ENCODE data around the gene PRR9. TPM values are rescaled to one million over a fixed set of nuclear protein-coding genes. Genes with fewer than 3 reads are reported as not detected.
A peak's percentile ranks its signal among the peaks of the same experiment; 100 is the strongest.

Gene PRR9
- total and polyA plus RNA-seq, 12 donors = not detected

DNA sequence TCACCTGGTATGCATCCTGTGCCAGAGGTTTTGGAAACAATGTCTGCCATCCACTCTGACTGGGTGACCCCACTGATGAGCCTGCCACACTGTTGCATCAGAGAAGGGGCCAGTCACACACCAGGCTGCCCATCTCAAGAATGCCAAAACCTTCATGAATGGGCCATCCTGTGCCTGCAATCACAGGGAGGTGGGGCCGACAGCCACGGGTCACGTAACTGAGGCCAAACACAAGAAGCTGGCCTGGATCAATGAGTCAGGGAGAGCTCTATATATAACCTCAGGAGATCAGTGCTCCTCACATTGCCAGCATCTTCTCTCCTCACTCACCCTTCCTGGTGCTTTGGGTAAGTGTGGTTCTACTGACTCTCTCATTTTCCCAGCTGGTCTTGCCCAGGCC, 42.0 kb downstream of the PRR9 start, which contains the start of gene LORICRIN:
Gene LORICRIN, plus strand, starts transcription at position 301 of the 400 bp plus-strand sequence. CDS start 1,263 bp downstream, outside the sequence.
- H3K4me3 ChIP-seq = no peak within 1 kb of the TSS
- TF ChIP-seq POLR2A (IDR thresholded peaks at IDR 0.05) = no peak
- TF ChIP-seq, protein P1, sequence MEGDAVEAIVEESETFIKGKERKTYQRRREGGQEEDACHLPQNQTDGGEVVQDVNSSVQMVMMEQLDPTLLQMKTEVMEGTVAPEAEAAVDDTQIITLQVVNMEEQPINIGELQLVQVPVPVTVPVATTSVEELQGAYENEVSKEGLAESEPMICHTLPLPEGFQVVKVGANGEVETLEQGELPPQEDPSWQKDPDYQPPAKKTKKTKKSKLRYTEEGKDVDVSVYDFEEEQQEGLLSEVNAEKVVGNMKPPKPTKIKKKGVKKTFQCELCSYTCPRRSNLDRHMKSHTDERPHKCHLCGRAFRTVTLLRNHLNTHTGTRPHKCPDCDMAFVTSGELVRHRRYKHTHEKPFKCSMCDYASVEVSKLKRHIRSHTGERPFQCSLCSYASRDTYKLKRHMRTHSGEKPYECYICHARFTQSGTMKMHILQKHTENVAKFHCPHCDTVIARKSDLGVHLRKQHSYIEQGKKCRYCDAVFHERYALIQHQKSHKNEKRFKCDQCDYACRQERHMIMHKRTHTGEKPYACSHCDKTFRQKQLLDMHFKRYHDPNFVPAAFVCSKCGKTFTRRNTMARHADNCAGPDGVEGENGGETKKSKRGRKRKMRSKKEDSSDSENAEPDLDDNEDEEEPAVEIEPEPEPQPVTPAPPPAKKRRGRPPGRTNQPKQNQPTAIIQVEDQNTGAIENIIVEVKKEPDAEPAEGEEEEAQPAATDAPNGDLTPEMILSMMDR (IDR thresholded peaks at IDR 0.05) = no peak
- no peaks in the 10 kb centered on the region for H3K9me3 ChIP-seq (replicated peaks in 1 of 3)
- H3K4me1 ChIP-seq (replicated peaks in 1 of 2) = peaks cover 6 to 11% of the 10 kb centered on the region in 2 donors
- no peak within 1 kb of the TSS for H3K27ac ChIP-seq
- H3K27me3 ChIP-seq = peaks cover 28% of the 10 kb centered on the region
- no peaks in the 10 kb centered on the region for H3K36me3 ChIP-seq (replicated peaks in 1 of 2)
- 89 to 94% (median 93%) methylated on average over 3 of the region's 3 CpGs for WGBS, 4 donors
- intact Hi-C loops (cut with DNase I) = no loop called here
- no peak for DNase-seq

DNA sequence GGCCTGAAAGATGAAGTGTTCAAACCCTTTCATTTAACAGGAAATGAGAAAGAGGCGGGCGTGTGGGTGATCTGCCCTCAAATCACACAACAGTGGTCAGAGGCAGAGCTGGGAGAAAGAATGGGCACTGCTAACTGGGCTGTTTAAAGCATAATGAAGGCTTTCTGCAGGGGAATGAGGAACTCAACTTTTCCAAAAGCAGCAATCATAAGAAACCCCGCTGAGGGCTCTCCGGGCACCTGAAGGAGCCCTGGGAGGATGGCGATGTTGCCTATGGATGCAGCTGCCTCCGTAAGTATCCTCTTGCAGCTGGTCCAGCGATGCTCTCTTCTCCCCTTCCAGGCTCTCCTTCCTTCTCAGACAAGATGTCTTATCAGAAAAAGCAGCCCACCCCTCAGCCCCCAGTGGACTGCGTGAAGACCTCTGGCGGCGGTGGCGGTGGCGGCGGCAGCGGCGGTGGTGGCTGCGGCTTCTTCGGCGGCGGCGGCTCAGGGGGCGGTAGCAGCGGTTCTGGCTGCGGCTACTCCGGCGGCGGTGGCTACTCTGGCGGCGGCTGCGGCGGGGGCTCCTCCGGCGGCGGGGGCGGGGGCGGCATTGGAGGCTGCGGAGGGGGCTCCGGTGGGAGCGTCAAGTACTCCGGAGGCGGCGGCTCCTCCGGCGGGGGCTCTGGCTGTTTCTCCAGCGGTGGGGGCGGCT, 43.3 kb downstream of the PRR9 start:
- H3K9me3 ChIP-seq (replicated peaks in 1 of 3) = no peaks in the 10 kb centered on the region
- no peak overlapping the region for H3K27ac ChIP-seq

DNA sequence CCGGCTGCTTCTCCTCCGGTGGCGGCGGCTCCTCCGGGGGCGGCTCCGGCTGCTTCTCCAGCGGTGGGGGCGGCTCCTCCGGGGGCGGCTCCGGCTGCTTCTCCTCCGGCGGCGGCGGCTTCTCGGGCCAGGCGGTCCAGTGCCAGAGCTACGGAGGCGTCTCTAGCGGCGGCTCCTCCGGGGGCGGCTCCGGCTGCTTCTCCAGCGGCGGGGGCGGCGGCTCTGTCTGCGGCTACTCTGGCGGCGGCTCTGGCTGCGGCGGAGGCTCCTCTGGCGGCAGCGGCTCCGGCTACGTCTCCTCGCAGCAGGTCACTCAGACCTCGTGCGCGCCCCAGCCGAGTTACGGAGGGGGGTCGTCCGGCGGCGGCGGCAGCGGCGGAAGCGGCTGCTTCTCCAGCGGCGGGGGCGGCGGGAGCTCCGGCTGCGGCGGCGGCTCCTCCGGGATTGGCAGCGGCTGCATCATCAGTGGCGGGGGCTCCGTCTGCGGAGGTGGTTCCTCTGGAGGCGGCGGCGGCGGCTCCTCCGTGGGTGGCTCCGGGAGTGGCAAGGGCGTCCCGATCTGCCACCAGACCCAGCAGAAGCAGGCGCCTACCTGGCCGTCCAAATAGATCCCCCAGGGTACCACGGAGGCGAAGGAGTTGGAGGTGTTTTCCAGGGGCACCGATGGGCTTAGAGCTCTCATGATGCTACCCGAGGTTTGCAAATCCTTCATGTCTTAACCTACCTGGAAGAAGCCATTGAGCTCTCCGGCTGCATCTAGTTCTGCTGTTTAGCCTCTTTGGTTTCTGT, 44.1 kb downstream of the PRR9 start:
- no peak overlapping the region for H3K27ac ChIP-seq
- peaks cover 48% of the 10 kb centered on the region for H3K27me3 ChIP-seq
- peak overlapping the region in 2 of 4 donors; percentile 19 to 57 for H3K4me3 ChIP-seq
- no peak for TF ChIP-seq POLR2A (IDR thresholded peaks at IDR 0.05)
- TF ChIP-seq, protein P1 (IDR thresholded peaks at IDR 0.05) = no peak
- no peaks in the 10 kb centered on the region for H3K9me3 ChIP-seq (replicated peaks in 1 of 3)
- peak in 4 of 7 donors; percentile 17 to 29 (median 20) for DNase-seq
- 1 to 20% (median 9%) methylated on average over 6 to 80 of the region's 80 CpGs for WGBS, 4 donors
- peaks cover 6 to 11% of the 10 kb centered on the region in 2 donors for H3K4me1 ChIP-seq (replicated peaks in 1 of 2)
- intact Hi-C loops (cut with DNase I) = no loop called here
- H3K36me3 ChIP-seq (replicated peaks in 1 of 2) = no peaks in the 10 kb centered on the region

More for the DNA sequence above, 43.3 kb downstream of the PRR9 start:
- H3K4me1 ChIP-seq (replicated peaks in 1 of 2) = peaks cover 6 to 11% of the 10 kb centered on the region in 2 donors
- intact Hi-C loops (cut with DNase I) = no loop called here
- TF ChIP-seq, protein P1 (IDR thresholded peaks at IDR 0.05) = no peak
- no peak for DNase-seq
- H3K27me3 ChIP-seq = peaks cover 41% of the 10 kb centered on the region
- H3K4me3 ChIP-seq = peak overlapping the region in 2 of 4 donors; percentile 19 to 57
- 14 to 72% (median 26%) methylated on average over 3 to 44 of the region's 45 CpGs for WGBS, 4 donors
- H3K36me3 ChIP-seq (replicated peaks in 1 of 2) = no peaks in the 10 kb centered on the region

DNA sequence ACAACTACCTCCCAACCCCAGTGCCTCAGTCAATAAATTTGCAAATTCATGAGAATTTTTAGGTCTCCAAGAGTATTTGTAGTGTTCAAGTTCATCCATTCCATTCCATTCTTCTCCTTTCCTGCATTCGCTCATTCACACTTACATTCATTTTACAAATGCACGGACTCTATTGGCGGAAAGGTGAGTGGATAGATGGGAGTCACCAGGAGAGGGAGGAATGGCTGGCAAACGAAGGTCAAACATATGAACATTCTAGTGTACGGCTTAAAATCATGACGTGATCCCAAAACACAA, 44.6 kb downstream of the PRR9 start:
- WGBS, 4 donors = 51 to 80% (median 61%) methylated on average over 6 of the region's 6 CpGs
- TF ChIP-seq, protein P1 (IDR thresholded peaks at IDR 0.05) = no peak
- no peak for TF ChIP-seq POLR2A (IDR thresholded peaks at IDR 0.05)
- Histone ChIP-seq H3K4me3 (peak overlapping the region in 1 of 4 donors; percentile 57), H3K27ac (no peak overlapping the region), H3K36me3 (replicated peaks in 1 of 2) (no peaks in the 10 kb centered on the region), H3K27me3 (peaks cover 48% of the 10 kb centered on the region), H3K9me3 (replicated peaks in 1 of 3) (no peaks in the 10 kb centered on the region), H3K4me1 (replicated peaks in 1 of 2) (peaks cover 6 to 11% of the 10 kb centered on the region in 2 donors)
- no peak for DNase-seq
- intact Hi-C loops (cut with DNase I) = no loop called here
